ENCODE measurements around the gene ADCY3.

ADCY3 gene

DNA sequence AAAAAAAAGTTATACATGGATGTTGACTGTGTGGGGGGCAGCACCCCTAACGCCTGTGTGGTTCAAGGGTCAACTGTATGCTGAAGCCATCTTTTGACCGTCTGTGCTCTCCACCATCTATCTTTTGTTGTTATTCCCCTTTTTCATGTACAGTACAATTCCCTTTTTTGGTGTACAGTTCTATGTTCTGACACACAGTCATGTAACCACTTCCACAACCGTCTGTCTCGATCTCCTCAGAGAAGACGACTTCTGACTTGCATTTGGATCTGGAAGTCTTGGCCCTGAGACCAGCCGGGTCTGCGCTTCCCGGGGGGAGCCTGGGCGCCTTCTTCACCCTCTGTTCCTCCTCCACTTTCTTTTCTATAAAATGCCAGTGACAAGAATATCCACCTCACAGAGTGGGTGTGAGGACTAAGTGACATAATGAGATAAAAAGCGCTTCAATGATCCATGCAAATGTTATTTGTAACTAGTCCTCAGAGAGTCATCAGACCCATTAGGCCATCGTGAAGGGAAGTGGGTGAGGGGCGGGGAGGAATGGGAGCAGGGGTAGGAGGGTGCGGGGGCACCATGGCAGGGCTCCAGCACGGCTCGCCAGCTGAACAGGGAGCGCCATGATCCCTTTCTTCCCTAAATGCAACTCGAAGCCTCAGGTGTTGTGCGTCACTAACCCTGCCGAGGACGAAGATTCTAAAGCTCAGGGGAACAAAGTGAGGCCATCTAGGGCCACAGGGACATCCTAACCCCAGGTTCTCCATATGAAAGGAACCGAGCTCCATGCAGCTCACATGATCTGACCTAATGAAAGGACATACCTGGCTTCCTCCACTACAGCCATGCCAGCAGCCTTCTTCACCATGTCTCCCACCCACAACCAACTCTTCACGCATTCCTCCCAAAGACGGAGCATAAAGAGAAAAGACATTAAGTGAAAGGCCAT is 16.6 kb downstream of the ADCY3 start:
- DNase-seq (ENCODE audit: low read depth), result no peak

DNA sequence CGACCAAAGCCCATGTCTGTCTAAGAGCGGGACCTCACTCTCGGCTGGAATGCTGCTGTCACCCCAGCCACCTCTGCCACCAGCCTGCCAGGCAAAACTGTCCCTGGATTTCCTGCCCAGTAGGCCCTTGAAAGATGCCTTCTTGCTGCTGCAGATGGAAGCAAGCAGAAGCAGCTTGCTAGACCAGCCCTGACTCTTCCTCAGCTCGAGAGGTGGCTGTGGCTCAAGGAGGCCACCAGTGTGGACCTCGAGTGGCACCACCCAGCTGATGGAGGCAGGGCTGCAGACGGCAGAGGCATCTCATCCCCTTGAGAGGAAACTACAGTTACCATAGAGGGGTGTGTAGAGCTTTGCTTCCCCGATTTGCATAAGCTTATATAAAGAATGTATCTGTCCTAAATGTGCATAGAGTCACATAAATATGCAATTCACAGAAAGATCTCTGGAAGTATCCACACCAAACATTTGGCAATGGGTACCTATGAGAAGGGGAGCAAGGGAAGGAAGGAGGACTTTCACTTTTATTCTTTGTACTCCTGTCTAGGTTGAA is 20.6 kb downstream of the ADCY3 start:
- DNase-seq (ENCODE audit: low read depth), result no peak

DNA sequence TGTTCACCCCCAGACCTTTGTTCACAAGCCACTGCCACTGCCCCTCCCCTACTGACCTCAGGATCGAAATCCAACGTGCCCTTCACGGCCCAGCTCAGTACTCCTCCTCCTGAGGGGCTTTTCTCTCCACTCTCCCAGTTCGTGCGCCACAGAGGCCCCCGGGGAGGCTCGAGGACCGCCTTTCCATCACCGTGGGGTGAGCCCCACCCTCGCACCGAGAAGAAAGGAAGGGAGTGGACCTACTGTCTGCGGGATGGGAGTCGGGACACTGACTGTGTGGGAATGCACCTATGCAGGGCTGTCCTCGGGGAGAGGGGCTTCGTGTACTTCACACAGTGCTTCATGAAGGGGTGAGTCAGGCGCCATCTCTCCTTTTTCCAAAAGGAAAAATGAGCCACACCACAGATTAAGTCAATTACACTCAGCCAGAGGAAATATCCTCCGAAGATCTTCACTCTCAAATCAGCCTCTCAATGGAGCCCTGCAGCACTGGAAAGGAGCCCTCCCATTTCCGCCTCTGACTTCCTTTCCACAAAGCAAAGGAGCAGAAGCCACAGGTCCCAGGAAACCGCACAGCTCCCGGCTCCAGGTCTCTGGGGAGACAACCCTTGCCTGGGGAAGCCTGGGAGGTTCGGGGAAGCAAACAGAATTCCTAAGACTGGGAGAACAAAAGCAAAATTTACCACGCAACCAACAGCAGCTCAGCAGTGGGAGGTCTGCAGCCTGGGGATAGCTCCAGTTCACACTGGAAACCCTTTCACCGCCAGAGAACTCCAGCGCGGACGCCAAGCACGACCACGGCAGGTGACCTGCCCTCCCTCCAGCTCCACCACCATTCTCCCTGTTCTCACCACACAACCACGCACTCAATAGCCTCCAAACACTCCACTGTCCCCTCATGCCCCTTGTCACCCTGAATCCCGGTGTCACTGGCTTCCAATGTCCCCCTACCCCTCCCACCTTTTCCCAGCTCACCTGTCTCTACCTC is 21.6 kb downstream of the ADCY3 start:
- DNase-seq (ENCODE audit: low read depth), result no peak

DNA sequence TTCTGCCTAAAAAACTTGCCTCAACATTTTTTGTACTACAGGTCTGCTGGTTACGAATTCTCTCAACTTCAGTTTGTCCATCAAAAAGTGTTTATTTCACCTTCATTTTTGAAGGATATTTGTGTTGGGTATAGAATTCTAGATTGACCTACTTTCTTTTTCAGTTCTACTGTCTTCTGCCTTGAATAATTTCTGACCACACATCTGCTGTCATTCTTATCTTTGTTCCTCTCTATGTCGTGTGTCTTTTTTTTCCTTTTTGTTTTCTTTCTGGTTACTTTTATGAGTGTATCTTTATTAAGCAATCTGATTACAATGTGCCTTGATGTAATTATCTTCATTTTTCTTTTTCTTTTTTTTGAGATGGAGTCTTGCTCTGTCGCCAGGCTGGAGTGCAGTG is 25.3 kb downstream of the ADCY3 start:
- no peak for DNase-seq (ENCODE audit: low read depth)

DNA sequence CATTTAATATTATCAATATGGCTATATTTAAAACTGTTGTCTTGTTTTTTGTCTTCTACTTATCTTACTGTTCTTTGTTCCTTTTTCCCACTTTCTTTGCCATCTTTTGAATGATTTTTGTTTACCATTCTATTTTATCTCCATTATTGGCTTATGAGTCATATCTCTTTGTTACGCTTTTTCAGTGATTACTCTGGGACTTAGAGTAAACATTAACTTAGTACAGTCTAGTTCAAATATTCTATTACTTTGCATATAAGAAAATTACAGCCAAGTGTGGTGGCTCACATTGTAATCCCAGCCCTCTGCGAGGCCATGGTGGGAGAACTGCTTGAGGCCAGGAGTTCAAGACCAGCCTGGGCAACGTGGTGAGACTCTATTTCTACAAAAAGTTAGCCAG is 26.1 kb downstream of the ADCY3 start:
- peak; percentile 39 for DNase-seq (ENCODE audit: low read depth)

DNA sequence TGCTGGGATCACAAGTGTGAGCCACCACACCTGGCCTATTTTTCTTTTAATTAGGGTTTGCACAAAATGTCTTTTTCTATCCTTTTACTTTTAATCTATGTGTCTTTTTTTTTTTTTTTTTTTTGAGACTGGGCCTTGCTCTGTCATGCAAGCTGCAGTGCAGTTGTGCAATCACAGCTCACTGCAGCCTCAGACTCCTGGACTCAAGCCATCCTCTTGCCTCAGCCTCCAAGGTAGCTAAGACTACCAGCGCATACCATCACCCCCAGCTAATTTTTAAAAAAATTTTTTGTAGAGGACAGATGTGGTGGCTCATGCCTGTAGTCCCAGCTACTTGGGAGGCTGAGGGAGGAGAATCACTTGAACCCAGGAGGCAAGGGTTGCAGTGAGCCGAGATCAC is 27.1 kb downstream of the ADCY3 start:
- DNase-seq (ENCODE audit: low read depth), result peak; percentile 54

DNA sequence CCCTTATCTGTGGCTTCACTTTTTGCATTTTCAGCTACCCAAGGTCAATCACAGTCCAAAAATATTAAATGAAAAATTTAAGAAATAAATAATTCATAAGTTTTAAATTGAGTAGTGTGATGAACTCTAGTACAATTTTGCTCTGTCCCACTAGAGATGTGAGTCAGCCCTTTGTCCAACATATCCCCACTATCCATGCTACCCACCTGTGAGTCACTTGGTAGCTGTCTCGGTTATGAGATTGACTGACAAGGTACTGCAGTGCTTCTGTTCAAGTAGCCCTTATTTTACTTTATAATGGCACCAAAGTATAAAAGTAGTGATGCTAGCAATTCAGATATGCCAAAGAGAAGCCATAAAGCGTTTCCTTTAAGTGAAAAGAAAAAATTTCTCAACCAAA is 28.8 kb downstream of the ADCY3 start:
- no peak for DNase-seq (ENCODE audit: low read depth)

DNA sequence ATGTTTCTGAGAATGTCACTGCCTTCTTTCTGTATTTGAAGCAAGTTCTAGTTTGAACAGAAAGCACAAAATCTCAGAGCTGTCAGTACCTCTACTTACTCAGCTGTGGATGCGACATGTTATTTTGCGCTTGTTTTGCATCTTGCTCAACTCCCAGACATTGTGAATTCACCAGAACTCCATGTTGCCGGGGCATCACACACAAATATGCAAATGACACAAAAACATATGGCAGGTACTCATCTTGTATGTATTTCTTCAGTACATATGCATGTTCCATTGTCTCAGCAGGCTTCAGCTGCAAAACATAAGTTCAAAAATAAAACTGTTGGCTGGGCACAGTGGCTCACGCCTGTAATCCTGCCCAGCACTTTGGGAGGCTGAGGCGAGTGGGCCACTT is 30.8 kb downstream of the ADCY3 start:
- DNase-seq (ENCODE audit: low read depth), result no peak

DNA sequence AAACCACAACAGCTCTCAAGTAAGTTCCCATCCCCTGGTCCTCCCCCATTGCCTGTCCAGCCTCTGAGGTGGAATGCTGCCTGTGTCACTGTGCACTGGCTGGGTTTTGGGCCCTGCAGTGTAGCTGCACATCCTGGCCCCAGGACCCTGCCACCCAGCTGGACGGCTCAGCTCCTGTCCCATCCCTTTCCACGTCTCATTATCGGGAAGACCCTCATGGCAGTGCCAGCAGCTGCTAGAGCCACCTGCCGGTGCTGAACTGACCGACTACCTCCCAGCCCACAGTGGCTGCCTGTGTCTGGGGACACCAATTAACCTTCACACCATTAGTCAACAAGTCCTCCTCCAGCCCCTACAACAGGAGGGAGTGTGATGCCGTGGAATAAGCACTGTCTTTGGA is 31.9 kb downstream of the ADCY3 start:
- DNase-seq (ENCODE audit: low read depth), result no peak

DNA sequence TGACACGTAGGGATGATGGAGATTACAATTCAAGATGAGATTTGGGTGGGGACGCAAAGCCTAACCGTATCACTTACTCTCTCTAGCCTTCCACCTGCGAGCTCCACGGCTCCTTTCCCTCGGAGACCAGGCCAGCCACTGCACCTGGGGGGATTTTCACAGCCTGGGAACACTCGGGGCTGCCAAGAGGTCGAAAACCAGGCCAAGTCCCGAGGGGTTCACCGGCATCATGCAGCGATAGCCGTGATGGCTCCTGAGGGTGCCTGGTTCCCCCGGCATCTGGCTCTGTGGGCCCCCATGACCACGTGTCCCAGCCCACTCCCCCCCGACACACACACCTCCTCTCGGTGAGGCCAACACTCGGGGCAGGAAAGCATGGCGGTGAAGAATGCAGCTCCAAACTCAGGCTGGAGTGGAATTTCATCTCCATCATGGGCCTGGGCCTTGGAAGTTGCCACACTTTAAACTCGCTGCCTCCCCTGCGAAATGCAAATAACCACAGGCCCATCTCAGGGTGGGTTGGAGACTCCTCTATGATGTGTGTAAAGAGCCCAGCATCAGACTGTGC is 32.6 kb downstream of the ADCY3 start:
- DNase-seq (ENCODE audit: low read depth), result no peak

DNA sequence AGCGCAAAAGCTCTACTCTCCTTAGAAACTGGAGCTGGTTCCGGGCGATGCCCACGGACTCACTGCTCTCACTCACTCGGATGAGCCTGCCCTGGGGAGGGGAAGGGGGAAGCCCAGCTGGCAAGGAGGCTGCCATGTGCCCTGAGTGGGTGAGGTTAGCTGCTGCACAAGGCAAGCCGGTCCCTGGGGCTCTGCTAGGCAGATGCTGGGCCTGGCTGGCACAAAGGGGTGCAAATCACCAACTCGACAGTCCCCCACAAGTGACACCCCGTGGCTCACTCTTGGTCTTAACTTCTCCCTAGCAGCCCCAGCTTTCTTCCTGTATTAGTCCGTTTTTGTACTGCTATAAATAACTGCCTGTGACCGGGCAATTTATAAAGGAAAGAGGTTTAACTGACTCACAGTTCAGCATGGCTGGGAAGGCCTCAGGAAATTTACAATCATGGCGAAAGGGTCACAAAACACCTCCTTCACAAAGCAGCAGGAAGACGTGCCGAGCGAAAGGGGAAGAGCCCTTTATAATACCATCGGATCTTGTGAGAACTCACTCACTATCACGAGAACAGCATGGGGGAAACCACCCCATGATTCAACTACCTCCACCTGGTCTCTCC is 33.2 kb downstream of the ADCY3 start:
- no peak for DNase-seq (ENCODE audit: low read depth)

DNA sequence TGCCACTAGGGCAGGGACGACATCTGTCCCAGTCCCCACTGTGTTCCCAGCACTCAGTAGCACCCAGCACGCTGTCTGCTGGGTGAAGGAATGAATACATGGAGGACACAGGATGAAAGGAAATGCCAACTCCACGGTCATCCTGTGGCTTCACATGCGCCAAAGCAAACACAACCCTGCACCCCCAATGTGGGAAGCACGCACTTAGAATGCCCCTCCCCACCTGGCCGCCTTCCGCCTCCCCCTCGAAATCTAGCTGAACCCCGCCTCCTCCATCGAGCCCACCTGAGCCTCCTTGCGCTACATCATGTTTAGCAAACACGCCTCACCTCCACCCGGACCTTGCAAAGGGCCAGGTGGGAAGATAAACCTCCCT is 33.9 kb downstream of the ADCY3 start:
- DNase-seq (ENCODE audit: low read depth), result no peak

DNA sequence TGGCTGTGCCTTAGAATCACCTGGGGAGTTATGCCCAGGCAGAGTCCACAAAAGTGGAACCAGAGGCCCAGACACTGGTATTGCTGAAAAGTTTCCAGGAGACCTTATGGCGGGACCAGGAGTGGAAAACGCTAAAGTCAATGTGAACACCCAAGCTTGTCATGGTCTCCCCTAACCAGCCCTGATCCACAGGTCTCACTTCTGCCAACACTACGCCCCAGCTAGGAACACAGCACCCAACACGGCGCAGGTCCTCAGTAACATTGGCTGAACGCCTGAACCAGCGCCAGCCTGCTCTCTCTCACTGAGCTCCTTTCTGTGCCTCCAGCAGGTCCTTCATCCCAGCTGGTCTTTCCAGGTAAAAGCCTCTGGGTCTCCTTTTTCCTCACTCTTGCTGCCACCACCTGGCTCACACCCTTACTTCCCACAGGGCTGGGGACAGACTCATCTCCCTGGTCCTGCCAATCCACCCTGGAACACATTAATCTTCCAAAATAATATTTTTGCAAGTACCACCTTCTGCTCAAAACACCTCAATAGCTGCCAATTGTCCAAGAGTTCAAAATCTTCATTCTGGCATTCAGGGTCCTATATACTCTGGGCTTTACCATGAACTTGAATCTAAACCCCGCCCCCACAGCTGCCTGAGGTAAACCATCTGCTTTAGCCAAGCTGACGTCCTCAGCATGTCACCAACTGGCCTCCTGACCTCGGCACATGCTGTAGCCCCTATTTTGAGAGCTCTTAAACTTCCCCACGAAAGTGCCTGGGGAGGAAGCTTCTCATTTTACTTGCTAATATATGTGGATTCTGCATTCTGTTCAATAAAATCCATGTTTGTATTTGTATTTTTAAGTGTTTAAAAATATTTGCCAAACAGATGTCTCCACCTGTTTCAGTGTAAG is 34.6 kb downstream of the ADCY3 start:
- DNase-seq (ENCODE audit: low read depth), result no peak

DNA sequence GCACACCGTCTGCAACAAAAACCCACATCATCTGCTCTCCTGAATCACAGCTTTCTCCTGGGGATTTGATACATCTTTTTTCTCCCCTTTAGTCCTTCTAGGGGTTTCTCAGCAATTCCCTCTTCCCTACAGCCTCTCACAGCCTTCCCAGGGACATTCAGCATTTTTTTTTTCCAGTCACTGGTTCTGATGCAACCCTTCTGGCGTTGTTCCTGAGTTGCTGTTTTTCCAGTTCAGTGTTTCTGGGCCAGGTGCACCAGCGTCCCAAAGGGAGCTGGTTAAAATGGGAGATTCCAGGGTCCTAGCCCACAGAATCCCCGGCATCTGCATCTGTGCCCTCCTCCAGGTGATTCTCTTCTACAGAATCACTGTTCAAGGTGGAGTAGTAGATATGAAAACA is 36.1 kb downstream of the ADCY3 start:
- DNase-seq (ENCODE audit: low read depth), result peak; percentile 43

DNA sequence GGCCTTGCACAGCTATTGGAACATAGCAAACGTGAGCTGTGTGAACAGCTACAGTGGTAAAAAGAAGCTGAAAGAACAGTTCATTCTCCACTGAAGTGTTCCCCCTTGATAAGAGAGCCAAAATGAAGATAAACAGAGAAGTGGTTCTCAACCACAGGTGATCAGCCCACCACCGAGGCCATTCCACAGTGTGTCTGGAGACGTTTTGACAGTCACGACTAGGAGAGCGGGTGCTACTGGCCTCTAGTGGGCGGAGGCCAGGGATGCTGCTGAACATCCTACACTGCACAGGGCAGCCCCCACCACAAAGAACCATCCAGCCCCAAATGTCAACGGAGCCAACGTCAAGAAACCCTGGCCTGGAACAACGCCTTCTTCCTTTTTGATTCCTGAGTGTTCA is 38.4 kb downstream of the ADCY3 start:
- no peak for DNase-seq (ENCODE audit: low read depth)

DNA sequence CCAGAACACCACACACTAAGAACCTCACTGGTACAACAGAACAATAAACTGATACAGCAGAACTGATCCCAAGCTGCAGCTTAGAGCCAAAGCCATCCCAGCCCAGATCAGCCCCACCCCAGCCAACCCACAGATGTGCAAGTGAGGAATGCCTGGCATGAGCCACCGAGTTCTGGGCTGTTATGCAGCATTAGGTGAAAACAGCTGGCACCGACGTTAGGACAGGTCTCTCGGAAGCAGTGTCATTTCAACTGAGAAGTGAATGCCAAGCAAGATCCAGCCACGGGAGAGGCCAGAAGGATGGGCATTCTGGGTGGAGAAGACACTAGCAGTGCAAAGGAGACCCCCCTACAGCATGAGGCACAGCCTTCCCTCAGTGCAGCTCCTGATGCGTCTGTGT is 38.9 kb downstream of the ADCY3 start:
- DNase-seq (ENCODE audit: low read depth), result no peak

DNA sequence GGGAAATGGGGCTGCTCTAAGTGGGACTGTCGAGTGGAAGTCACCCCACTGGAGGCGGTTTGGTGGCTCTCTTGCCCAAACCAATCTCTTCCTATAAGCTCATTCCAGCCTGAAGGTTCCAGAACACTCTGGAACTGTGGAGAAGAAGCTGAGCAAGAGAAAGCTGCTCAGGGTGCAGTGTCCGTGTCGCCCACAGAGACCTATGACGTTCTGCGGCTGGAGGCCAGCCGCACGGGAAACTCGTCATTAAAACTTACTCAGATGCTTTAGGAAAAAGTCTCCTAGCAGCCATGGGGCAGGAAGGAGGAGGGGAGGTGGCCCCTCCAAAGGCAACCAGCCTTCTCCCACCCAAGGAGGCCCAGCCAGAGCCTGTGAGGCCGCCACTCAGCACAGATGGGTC is 41.7 kb downstream of the ADCY3 start:
- DNase-seq (ENCODE audit: low read depth), result no peak

DNA sequence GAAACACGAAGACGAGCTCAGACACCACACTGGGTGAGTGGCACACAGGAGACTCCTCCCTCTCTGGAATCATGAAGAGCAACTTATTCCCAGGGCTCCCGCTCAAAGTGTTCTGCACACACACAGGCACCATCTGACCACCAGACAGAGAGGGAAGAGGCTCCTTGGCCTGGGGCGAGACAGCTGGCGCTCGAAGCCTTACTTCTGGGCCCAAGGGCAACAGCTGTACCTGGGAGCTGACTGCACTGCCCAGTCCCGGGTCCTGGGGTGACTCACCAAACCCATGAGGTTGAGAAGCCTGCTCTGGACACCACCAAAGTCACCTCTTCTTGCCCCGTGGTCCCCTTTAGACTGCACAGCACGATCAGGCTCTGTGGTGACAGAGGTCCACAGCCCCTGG is 42.4 kb downstream of the ADCY3 start:
- DNase-seq (ENCODE audit: low read depth), result no peak

DNA sequence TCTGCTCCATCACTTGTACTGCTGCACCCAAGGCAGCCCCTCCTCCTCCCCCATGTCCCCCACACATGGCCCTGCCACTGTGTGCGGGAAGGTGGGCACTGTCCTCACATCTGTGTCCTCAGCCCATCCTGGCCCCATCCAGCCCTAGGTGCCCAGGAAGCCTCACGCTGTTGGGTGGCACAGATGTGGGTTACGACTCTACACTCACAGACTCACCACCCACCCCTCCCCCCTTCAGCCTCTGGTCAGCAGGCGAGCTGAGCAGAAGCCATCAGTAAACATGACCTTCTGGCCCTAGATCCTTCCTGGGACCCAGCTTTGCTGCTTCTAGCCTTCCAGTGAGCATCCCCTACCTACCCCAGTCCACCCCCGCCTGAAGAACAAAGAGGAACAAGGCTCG is 43.0 kb downstream of the ADCY3 start:
- DNase-seq (ENCODE audit: low read depth), result no peak

DNA sequence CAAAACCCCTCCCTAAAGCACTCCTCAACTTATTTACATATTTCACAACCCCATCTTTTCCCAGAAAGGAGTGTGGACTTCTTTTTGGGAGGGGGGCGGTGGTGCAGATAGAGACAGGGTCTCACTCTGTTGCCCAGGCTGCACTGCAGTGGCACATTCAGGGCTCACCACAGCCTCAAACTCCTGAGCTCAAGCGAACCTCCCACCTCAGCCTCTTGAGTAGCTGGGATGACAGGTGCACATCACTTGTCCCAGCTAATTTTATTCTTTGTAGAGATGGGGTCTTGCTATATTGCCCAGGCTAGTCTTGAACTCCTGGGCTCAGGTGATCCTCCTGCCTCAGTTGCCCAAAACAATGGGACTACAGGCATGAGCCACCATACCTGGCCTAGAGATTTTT is 44.1 kb downstream of the ADCY3 start:
- no peak for DNase-seq (ENCODE audit: low read depth)

DNA sequence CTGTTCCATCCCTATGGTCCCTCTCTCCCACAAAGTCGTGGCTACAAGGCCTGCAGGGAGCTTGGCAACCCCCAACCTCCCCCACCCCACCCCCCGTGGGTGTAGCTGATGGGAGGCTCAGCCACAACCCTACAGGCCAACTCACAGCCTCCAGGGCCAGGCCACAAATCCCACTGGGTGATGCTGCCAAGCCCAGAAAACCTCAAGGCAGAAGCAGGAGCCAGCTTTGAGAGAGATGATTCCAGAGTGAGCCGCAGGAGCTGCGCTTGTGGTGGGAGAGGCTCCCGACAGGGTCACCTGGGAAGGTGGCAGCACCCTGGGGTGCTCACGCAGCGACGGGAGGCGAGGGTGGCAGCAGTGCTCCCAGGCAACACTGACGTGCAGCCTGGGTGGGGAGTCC is 44.8 kb downstream of the ADCY3 start:
- DNase-seq (ENCODE audit: low read depth), result peak; percentile 77

Data from amniotic epithelial cell (primary cell).